Measurements from ENCODE around the gene ZC3HAV1L.

- TF ChIP-seq HDGF (IDR thresholded peaks at IDR 0.05; ENCODE audit: borderline replicate concordance) (no peak), FOXM1 (IDR thresholded peaks at IDR 0.05; ENCODE audit: borderline replicate concordance) (no peak), SUZ12 (IDR thresholded peaks at IDR 0.05) (no peak), TARDBP (IDR thresholded peaks at IDR 0.05) (no peak)
Observed at GRCh38 chr7:139004321-139005090, 31.3 kb downstream of the ZC3HAV1L start.
